CD8-positive, alpha-beta memory T cell (primary cell): ENCODE measurements around the gene IFNA14. TPM values are rescaled to one million over a fixed set of nuclear protein-coding genes. Genes with fewer than 3 reads are reported as not detected.
"Not testable (repeated sequence)": the region's sequence is repeated elsewhere in the genome, so short reads cannot be mapped to it uniquely, and the experiment has no call there.

Experiments
- CTCF ChIA-PET: fragments of 350-600 bp; sonication (Branson Sonifier 250); formaldehyde crosslinking; loops from one replicate; lab custom pipeline; 2021; ENCODE audit warnings: antibody characterized with exemption; lab: Charles Lee
- POLR2A ChIA-PET: fragments of 350-600 bp; sonication (Branson Sonifier 250); formaldehyde crosslinking; loops from one replicate; lab custom pipeline; 2021; ENCODE audit warnings: antibody characterized with exemption; lab: Charles Lee
- DNase-seq, 5 donors: peaks; one replicate each; pipeline versions ENCODE4 v3.0.0 to v3.0.0-alpha.2; 2020 to 2022; ENCODE audit warnings: mixed read lengths in 1 of 5
- H3K27ac ChIP-seq: one replicate; pipeline ENCODE4 v1.7.0; 2013; ENCODE audit warnings: low read depth, mild to moderate bottlenecking, low read length, moderate library complexity
- H3K27me3 ChIP-seq: 2 replicates; pipeline ENCODE4 v1.7.0; 2013; ENCODE audit warnings: low read length, mild to moderate bottlenecking; ENCODE audit not compliant: insufficient read depth, poor library complexity, severe bottlenecking
- H3K36me3 ChIP-seq: 2 replicates; pipeline ENCODE4 v1.7.0; 2013; ENCODE audit warnings: mild to moderate bottlenecking, low read length, moderate library complexity; ENCODE audit not compliant: insufficient read depth
- H3K4me1 ChIP-seq: 2 replicates; pipeline ENCODE4 v1.7.0; 2013; ENCODE audit warnings: mild to moderate bottlenecking, low read length, moderate library complexity; ENCODE audit not compliant: insufficient read depth
- H3K4me3 ChIP-seq: 2 replicates; pipeline ENCODE4 v1.7.0; 2013; ENCODE audit warnings: mild to moderate bottlenecking, low read length
- H3K9me3 ChIP-seq: 2 replicates; pipeline ENCODE4 v1.7.0; 2013; ENCODE audit warnings: mild to moderate bottlenecking, low read length
- H3K27ac Mint-ChIP-seq, 8 donors: one replicate each; pipeline ENCODE4 v1.8.0; 2020 to 2021; ENCODE audit warnings: mixed read lengths in 8 of 8, mild to moderate bottlenecking in 6 of 8, inconsistent platforms in 3 of 8, moderate library complexity in 3 of 8
- H3K27me3 Mint-ChIP-seq, 2 donors: one replicate each; pipeline ENCODE4 v1.8.0; 2020 to 2021; ENCODE audit warnings: mixed read lengths in 2 of 2, mild to moderate bottlenecking in 1 of 2, moderate library complexity in 1 of 2
- H3K36me3 Mint-ChIP-seq, 3 donors: one replicate each; pipeline ENCODE4 v1.8.0; 2020 to 2021; ENCODE audit warnings: mixed read lengths in 3 of 3, inconsistent platforms in 1 of 3, mild to moderate bottlenecking in 1 of 3
- H3K4me1 Mint-ChIP-seq, 3 donors: one replicate each; pipeline ENCODE4 v1.8.0; 2020 to 2021; ENCODE audit warnings: mixed read lengths in 3 of 3, inconsistent platforms in 1 of 3, mild to moderate bottlenecking in 1 of 3
- H3K4me3 Mint-ChIP-seq, 7 donors: one replicate each; pipeline ENCODE4 v1.8.0; 2020 to 2021; ENCODE audit warnings: mixed read lengths in 7 of 7, mild to moderate bottlenecking in 6 of 7, moderate library complexity in 4 of 7, inconsistent platforms in 2 of 7
- H3K9me3 Mint-ChIP-seq, 5 donors: one replicate each; pipeline ENCODE4 v1.8.0; 2020 to 2022; ENCODE audit warnings: mixed read lengths in 5 of 5, mild to moderate bottlenecking in 3 of 5, moderate library complexity in 2 of 5, inconsistent platforms in 1 of 5
- polyA plus RNA-seq: library from polyadenylated mRNA; unstranded; fragments of 300-500 nt; fragmentation: Illumina TruSeq; gene quantifications from one replicate; pipeline ENCODE4 v1.2.3, GENCODE V29; 2021
- total RNA-seq, 2 experiments: library from RNA; stranded (reverse); gene quantifications; one replicate each; pipeline ENCODE4 v1.2.3, GENCODE V29; 2021

IFNA14 gene
- total and polyA plus RNA-seq, 3 experiments from 2014 or later: not detected

- H3K27ac Mint-ChIP-seq, H3K9me3 ChIP-seq, H3K4me3 Mint-ChIP-seq, H3K36me3 ChIP-seq, H3K27me3 ChIP-seq, H3K4me1 ChIP-seq, H3K9me3 Mint-ChIP-seq, POLR2A ChIA-PET, H3K27ac ChIP-seq, H3K4me3 ChIP-seq, H3K4me1 Mint-ChIP-seq, DNase-seq, H3K36me3 Mint-ChIP-seq: not testable (repeated sequence)
- H3K27me3 Mint-ChIP-seq: peaks cover 5 to 13% of the 10 kb centered on the region in 2 donors
- CTCF ChIA-PET: interaction anchor here (1.3 kb wide), 1 partner anchor 27 kb away, joined by 3 read pairs; no protein-coding TSS in a partner anchor
Observed at GRCh38 chr9:21210782-21211181, 29.0 kb downstream of the IFNA14 start.

- Histone ChIP-seq H3K4me3 (no peak overlapping the region), H3K27me3 (no peaks in the 10 kb centered on the region), H3K4me1 (no peaks in the 10 kb centered on the region), H3K27ac (no peak overlapping the region), H3K9me3 (no peaks in the 10 kb centered on the region), H3K36me3 (no peaks in the 10 kb centered on the region)
- POLR2A ChIA-PET: no interaction called here
- no peak for DNase-seq
- Mint-ChIP-seq H3K27me3 (peaks cover 5 to 13% of the 10 kb centered on the region in 2 donors), H3K4me1 (no peaks in the 10 kb centered on the region), H3K9me3 (no peaks in the 10 kb centered on the region), H3K27ac (no peak overlapping the region), H3K4me3 (no peak overlapping the region), H3K36me3 (no peaks in the 10 kb centered on the region)
- CTCF ChIA-PET: interaction anchor here (1.3 kb wide), 1 partner anchor 27 kb away, joined by 3 read pairs; no protein-coding TSS in a partner anchor
Observed at GRCh38 chr9:21210311-21210710, 29.5 kb downstream of the IFNA14 start.

GRCh38 chr9:21207043-21207442 is 32.8 kb downstream of the IFNA14 start, which contains the start of gene IFNA10:
Gene IFNA10 (minus strand): TSS chr9:21207143. CDS start chr9:21207097, 46 bp downstream.
- H3K9me3 Mint-ChIP-seq, DNase-seq, H3K27ac ChIP-seq, H3K9me3 ChIP-seq, H3K4me1 ChIP-seq, H3K4me1 Mint-ChIP-seq, CTCF ChIA-PET, POLR2A ChIA-PET, H3K36me3 ChIP-seq, H3K36me3 Mint-ChIP-seq, H3K27me3 ChIP-seq, H3K4me3 ChIP-seq, H3K27ac Mint-ChIP-seq: not testable (repeated sequence)
- peaks cover 13 to 20% of the 10 kb centered on the region in 2 donors for H3K27me3 Mint-ChIP-seq
- H3K4me3 Mint-ChIP-seq: peak within 1 kb of the TSS in 1 of 7 donors; percentile 43

- Mint-ChIP-seq H3K27me3 (peaks cover 18 to 34% of the 10 kb centered on the region in 2 donors), H3K4me3 (no peak overlapping the region), H3K36me3 (no peaks in the 10 kb centered on the region), H3K9me3 (peaks cover 0 to 3% (median 2%) of the 10 kb centered on the region in 5 donors), H3K4me1 (no peaks in the 10 kb centered on the region), H3K27ac (no peak overlapping the region)
- Histone ChIP-seq H3K36me3 (no peaks in the 10 kb centered on the region), H3K4me1 (no peaks in the 10 kb centered on the region), H3K27ac (no peak overlapping the region), H3K9me3 (no peaks in the 10 kb centered on the region), H3K4me3 (no peak overlapping the region), H3K27me3 (no peaks in the 10 kb centered on the region)
- ChIA-PET POLR2A (no interaction called here), CTCF (no interaction called here)
- DNase-seq: no peak
Observed at GRCh38 chr9:21205204-21205603, 34.6 kb downstream of the IFNA14 start.

GRCh38 chr9:21202105-21202504 is 37.7 kb downstream of the IFNA14 start, which contains the start of gene IFNA7:
Gene IFNA7 (minus strand): TSS chr9:21202205. CDS start chr9:21202165, 40 bp downstream.
- H3K27ac Mint-ChIP-seq, CTCF ChIA-PET, H3K4me3 Mint-ChIP-seq, H3K9me3 ChIP-seq, H3K4me3 ChIP-seq, H3K36me3 ChIP-seq, H3K27ac ChIP-seq, H3K27me3 ChIP-seq, H3K4me1 Mint-ChIP-seq, DNase-seq, H3K9me3 Mint-ChIP-seq, H3K4me1 ChIP-seq, H3K36me3 Mint-ChIP-seq, POLR2A ChIA-PET: not testable (repeated sequence)
- H3K27me3 Mint-ChIP-seq: peaks cover 16 to 44% of the 10 kb centered on the region in 2 donors

GRCh38 chr9:21194867-21195776 is 44.7 kb downstream of the IFNA14 start:
- Mint-ChIP-seq H3K4me3 (peak overlapping the region; percentile 7 to 64 (median 43)), H3K27ac (peak overlapping the region in 1 of 8 donors; percentile 60)
- H3K4me1 Mint-ChIP-seq, H3K4me3 ChIP-seq, H3K27me3 ChIP-seq, H3K4me1 ChIP-seq, H3K36me3 Mint-ChIP-seq, H3K27me3 Mint-ChIP-seq, H3K27ac ChIP-seq, H3K36me3 ChIP-seq, H3K9me3 Mint-ChIP-seq, H3K9me3 ChIP-seq: not testable (repeated sequence)
- ChIA-PET CTCF (interaction anchor here (0.7 to 2.1 kb wide), 17 partner anchors 8 to 595 kb away, joined by 3 to 16 read pairs (median 4); no protein-coding TSS in a partner anchor), POLR2A (interaction anchor here (1.0 kb wide), 1 partner anchor 139 kb away, joined by 3 read pairs; no protein-coding TSS in a partner anchor)
- DNase-seq: peak in 3 of 5 donors; percentile 13 to 35 (median 29)

Other genes starting within 250 kb of the IFNA14 start
- gene HACD4, start 208.4 kb downstream of the IFNA14 start, total RNA-seq: 1 to 10 TPM; 4.4 TPM
- gene HACD4, start 208.4 kb downstream of the IFNA14 start, polyA plus RNA-seq: 8.3 TPM
- gene IFNB1, start 162.1 kb downstream of the IFNA14 start, total RNA-seq: not detected
- gene IFNB1, start 162.1 kb downstream of the IFNA14 start, polyA plus RNA-seq: not detected
- gene IFNW1, start 98.2 kb downstream of the IFNA14 start, total RNA-seq: not detected
- gene IFNW1, start 98.2 kb downstream of the IFNA14 start, polyA plus RNA-seq: 0.14 TPM
- not detected for gene IFNA21, start 73.3 kb downstream of the IFNA14 start, total RNA-seq
- gene IFNA21, start 73.3 kb downstream of the IFNA14 start, polyA plus RNA-seq: not detected
- gene IFNA4, start 52.4 kb downstream of the IFNA14 start, total RNA-seq: not detected
- gene IFNA4, start 52.4 kb downstream of the IFNA14 start, polyA plus RNA-seq: not detected
- gene IFNA7, start 37.8 kb downstream of the IFNA14 start, total RNA-seq: not detected
- gene IFNA7, start 37.8 kb downstream of the IFNA14 start, polyA plus RNA-seq: not detected
- gene IFNA10, start 32.9 kb downstream of the IFNA14 start, total RNA-seq: not detected
- not detected for gene IFNA10, start 32.9 kb downstream of the IFNA14 start, polyA plus RNA-seq
- not detected for gene IFNA16, start 22.7 kb downstream of the IFNA14 start, total RNA-seq
- not detected for gene IFNA16, start 22.7 kb downstream of the IFNA14 start, polyA plus RNA-seq
- gene IFNA17, start 11.8 kb downstream of the IFNA14 start, total RNA-seq: not detected
- not detected for gene IFNA17, start 11.8 kb downstream of the IFNA14 start, polyA plus RNA-seq
- not detected for gene IFNA5, start 65.3 kb upstream of the IFNA14 start, total RNA-seq
- gene IFNA5, start 65.3 kb upstream of the IFNA14 start, polyA plus RNA-seq: not detected
- 10 to 100 TPM; 16.0 to 16.3 TPM for gene KLHL9, start 95.4 kb upstream of the IFNA14 start, total RNA-seq
- gene KLHL9, start 95.4 kb upstream of the IFNA14 start, polyA plus RNA-seq: 16.9 TPM
- gene IFNA6, start 110.9 kb upstream of the IFNA14 start, total RNA-seq: not detected
- not detected for gene IFNA6, start 110.9 kb upstream of the IFNA14 start, polyA plus RNA-seq
- gene IFNA13, start 128.1 kb upstream of the IFNA14 start, total RNA-seq: not detected
- gene IFNA13, start 128.1 kb upstream of the IFNA14 start, polyA plus RNA-seq: not detected
- gene IFNA2, start 145.4 kb upstream of the IFNA14 start, total RNA-seq: not detected
- gene IFNA2, start 145.4 kb upstream of the IFNA14 start, polyA plus RNA-seq: not detected
- not detected for gene IFNA8, start 169.1 kb upstream of the IFNA14 start, total RNA-seq
- gene IFNA8, start 169.1 kb upstream of the IFNA14 start, polyA plus RNA-seq: not detected
- gene IFNA1, start 200.4 kb upstream of the IFNA14 start, total RNA-seq: not detected
- not detected for gene IFNA1, start 200.4 kb upstream of the IFNA14 start, polyA plus RNA-seq
- gene IFNE, start 242.3 kb upstream of the IFNA14 start, total RNA-seq: under 1 TPM in 1 of 2 experiments, not detected in 1; 0.15 TPM
- gene IFNE, start 242.3 kb upstream of the IFNA14 start, polyA plus RNA-seq: not detected